Esophagus squamous epithelium (tissue), 5 donors: ENCODE measurements around the gene BRMS1. TPM values are rescaled to one million over a fixed set of nuclear protein-coding genes. Genes with fewer than 3 reads are reported as not detected.

Source experiments
- DNase-seq: peaks from one replicate; lab custom pipeline; 2025; lab: John Stamatoyannopoulos, UW
- H3K27ac ChIP-seq, 4 donors: fragments of 200-600 bp; sonication (generic); one replicate each; pipeline ENCODE4 v1.5.1; 2016 to 2019; ENCODE audit warnings: mild to moderate bottlenecking in 1 of 4
- H3K27me3 ChIP-seq, 4 donors: fragments of 200-600 bp; sonication (generic); 1 replicate in 3 of 4; 2 replicates in 1 of 4; pipeline versions ENCODE4 v1.5.1 to v1.6.0; 2017 to 2021; ENCODE audit warnings: antibody characterized with exemption in 1 of 4
- H3K36me3 ChIP-seq, 3 donors: fragments of 200-600 bp; sonication (generic); one replicate each; pipeline ENCODE4 v1.5.1; 2016 to 2019
- H3K4me1 ChIP-seq, 3 donors: fragments of 200-600 bp; sonication (generic); one replicate each; pipeline ENCODE4 v1.5.1; 2017 to 2019
- H3K4me3 ChIP-seq, 4 donors: fragments of 200-600 bp; sonication (generic); 1 replicate in 3 of 4; 2 replicates in 1 of 4; pipeline ENCODE4 v1.5.1; 2016 to 2019; ENCODE audit warnings: mild to moderate bottlenecking in 2 of 4, moderate library complexity in 1 of 4
- H3K9me3 ChIP-seq, 3 donors: fragments of 200-600 bp; sonication (generic); one replicate each; pipeline ENCODE4 v1.5.1; 2016 to 2019
- POLR2A ChIP-seq, 4 donors: fragments of 450-650 bp; IDR thresholded peaks; one replicate each; pipeline ENCODE4 v1.6.1; 2017; ENCODE audit warnings: antibody characterized with exemption in 4 of 4, mild to moderate bottlenecking in 4 of 4, moderate library complexity in 3 of 4
- WGBS, 2 donors: methylation state at CpG; one replicate each; pipeline ENCODE4 v1.1.5; 2018; 5-methylcytosine and 5-hydroxymethylcytosine counted together
- intact Hi-C: fragments of 100-400 bp; cut with DNase I; formaldehyde crosslinking; loops from one replicate; pipeline ENCODE4 v1.15.0; 2022
- total RNA-seq, 4 donors: library from RNA; depleted of rRNA; stranded (reverse); fragments of >200 nt; gene quantifications; one replicate each; pipeline ENCODE4 v1.1.0, GENCODE V29; 2016
- TF ChIP-seq, protein P1 (sequence below), 6 experiments: fragments of 450-650 bp in 4 of 6; fragments of 200-600 bp in 2 of 6; sonication (generic) in 2 of 6; IDR thresholded peaks; one replicate each; pipeline ENCODE4 v1.5.1; 2016 to 2019; ENCODE audit warnings: antibody characterized with exemption in 6 of 6, mild to moderate bottlenecking in 4 of 6, moderate library complexity in 4 of 6
- donor health status: DM: yes; HTN: yes; CAD: no.

The BRMS1 gene
- total RNA-seq, 4 donors from 2014 or later: 43.8 to 65.5 (median 56.8) TPM

- no peak for TF ChIP-seq POLR2A (IDR thresholded peaks at IDR 0.05)
- TF ChIP-seq, protein P1, sequence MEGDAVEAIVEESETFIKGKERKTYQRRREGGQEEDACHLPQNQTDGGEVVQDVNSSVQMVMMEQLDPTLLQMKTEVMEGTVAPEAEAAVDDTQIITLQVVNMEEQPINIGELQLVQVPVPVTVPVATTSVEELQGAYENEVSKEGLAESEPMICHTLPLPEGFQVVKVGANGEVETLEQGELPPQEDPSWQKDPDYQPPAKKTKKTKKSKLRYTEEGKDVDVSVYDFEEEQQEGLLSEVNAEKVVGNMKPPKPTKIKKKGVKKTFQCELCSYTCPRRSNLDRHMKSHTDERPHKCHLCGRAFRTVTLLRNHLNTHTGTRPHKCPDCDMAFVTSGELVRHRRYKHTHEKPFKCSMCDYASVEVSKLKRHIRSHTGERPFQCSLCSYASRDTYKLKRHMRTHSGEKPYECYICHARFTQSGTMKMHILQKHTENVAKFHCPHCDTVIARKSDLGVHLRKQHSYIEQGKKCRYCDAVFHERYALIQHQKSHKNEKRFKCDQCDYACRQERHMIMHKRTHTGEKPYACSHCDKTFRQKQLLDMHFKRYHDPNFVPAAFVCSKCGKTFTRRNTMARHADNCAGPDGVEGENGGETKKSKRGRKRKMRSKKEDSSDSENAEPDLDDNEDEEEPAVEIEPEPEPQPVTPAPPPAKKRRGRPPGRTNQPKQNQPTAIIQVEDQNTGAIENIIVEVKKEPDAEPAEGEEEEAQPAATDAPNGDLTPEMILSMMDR (IDR thresholded peaks at IDR 0.05): no peak
- no peak for DNase-seq
- 41 to 83% methylated on average over 2 of the region's 2 CpGs for WGBS, 2 donors
- H3K4me1 ChIP-seq: peaks cover 25 to 44% (median 26%) of the 10 kb centered on the region in 3 donors
- H3K27ac ChIP-seq: no peak overlapping the region
- H3K4me3 ChIP-seq: no peak overlapping the region
- H3K36me3 ChIP-seq: peaks cover 0 to 7% (median 0%) of the 10 kb centered on the region in 3 donors
- intact Hi-C loops: no loop called here
- no peaks in the 10 kb centered on the region for H3K9me3 ChIP-seq
- no peaks in the 10 kb centered on the region for H3K27me3 ChIP-seq
Observed at GRCh38 chr11:66349084-66349386, 4.1 kb upstream of the BRMS1 start.

DNA sequence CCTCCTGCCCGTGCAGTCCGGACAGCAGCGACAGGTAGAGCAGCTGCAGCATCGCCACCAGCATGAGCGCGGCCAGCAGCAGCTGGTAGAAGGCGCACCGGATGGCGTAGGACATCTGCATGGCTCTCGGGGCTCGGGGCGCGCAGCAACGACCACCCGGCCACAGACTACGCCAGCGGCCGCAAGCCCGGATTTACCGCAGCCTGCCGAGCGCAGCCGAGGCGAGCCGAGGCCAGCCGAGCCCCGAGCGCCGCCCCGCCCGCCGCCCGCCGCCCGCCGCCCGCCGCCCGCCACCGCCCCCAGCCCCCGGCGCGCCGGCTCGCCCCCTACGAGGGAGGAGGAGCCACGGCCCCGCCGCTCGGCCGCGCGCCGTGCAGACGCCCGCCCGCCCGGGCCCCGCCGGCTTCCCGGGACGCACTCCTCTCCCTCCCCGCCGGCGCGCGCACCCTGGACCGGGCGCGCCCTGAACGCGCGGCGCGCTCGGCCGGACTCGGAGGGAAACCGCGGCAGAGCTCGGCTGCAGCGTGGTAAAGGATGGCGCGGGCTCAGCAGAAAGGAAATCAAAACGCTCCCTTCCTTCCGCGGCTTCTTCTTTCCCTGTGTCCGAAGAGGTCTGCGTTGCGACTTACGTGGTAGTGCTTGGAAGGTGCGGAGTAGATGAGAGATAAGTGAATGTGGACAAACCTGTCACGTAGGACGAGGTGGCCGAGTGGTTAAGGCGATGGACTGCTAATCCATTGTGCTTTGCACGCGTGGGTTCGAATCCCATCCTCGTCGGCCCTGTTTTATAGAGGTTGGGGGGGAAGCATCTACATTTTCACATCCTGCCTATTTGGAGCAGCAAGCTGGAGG, 2.7 kb upstream of the BRMS1 start, which contains the start of gene B4GAT1:
B4GAT1 (minus strand) TSS at position 205 of the 852 bp plus-strand sequence; CDS start at position 121, 84 bp downstream.
- 1% methylated on average over 16 of the region's 101 CpGs for WGBS, 2 donors

GRCh38 chr11:66346476-66347424, 1.8 kb upstream of the BRMS1 start:
- TF ChIP-seq, protein P1 (IDR thresholded peaks at IDR 0.05): no peak
- TF ChIP-seq POLR2A (IDR thresholded peaks at IDR 0.05): no peak
- DNase-seq: no peak
- WGBS, 2 donors: 55 to 65% methylated on average over 4 to 7 of the region's 68 CpGs
- Histone ChIP-seq H3K9me3 (no peaks in the 10 kb centered on the region), H3K4me3 (peak overlapping the region; percentile 78 to 92 (median 81)), H3K27me3 (no peaks in the 10 kb centered on the region), H3K4me1 (peaks cover 34 to 57% (median 35%) of the 10 kb centered on the region in 3 donors), H3K27ac (peak overlapping the region; percentile 79 to 96 (median 92)), H3K36me3 (peaks cover 0 to 14% (median 6%) of the 10 kb centered on the region in 3 donors)
- intact Hi-C loops: no loop called here

More for the DNA sequence above, 2.7 kb upstream of the BRMS1 start, which contains the start of gene B4GAT1:
- peaks cover 0 to 5% (median 0%) of the 10 kb centered on the region in 3 donors for H3K36me3 ChIP-seq
- peaks cover 34 to 57% (median 35%) of the 10 kb centered on the region in 3 donors for H3K4me1 ChIP-seq
- H3K27me3 ChIP-seq: no peaks in the 10 kb centered on the region
- H3K9me3 ChIP-seq: no peaks in the 10 kb centered on the region
- H3K4me3 ChIP-seq: peak within 1 kb of the TSS; percentile 78 to 92 (median 81)
- peak within 1 kb of the TSS; percentile 79 to 96 (median 93) for H3K27ac ChIP-seq
- no peak for DNase-seq
- TF ChIP-seq POLR2A (IDR thresholded peaks at IDR 0.05): peak in 2 of 4 donors; percentile 40 to 46
- TF ChIP-seq, protein P1 (IDR thresholded peaks at IDR 0.05): peak in 1 of 6 experiments; percentile 4
- intact Hi-C loops: no loop called here

DNA sequence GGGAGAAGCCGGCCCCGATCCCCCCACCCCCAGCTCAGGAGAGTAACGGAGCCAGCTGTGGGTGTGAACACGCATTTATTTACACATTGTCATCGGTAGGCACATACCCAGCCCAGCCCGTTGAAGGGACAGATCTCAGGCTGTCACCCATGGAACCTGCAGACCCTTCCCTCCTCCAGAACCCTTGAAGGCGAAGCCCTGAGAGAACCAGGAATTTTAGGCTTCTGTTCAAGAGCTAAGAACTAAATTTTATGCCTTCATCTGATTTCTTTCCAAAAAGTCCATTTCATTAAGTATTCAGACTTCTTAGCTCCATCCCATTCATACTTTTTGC, 379 bp upstream of the BRMS1 start:
- Histone ChIP-seq H3K36me3 (peaks cover 0 to 29% (median 20%) of the 10 kb centered on the region in 3 donors), H3K4me3 (peak overlapping the region; percentile 67 to 83 (median 78)), H3K27ac (peak overlapping the region; percentile 79 to 96 (median 83)), H3K9me3 (no peaks in the 10 kb centered on the region), H3K4me1 (peaks cover 34 to 57% (median 35%) of the 10 kb centered on the region in 3 donors), H3K27me3 (no peaks in the 10 kb centered on the region)
- TF ChIP-seq, protein P1 (IDR thresholded peaks at IDR 0.05): no peak
- no peak for TF ChIP-seq POLR2A (IDR thresholded peaks at IDR 0.05)
- intact Hi-C loops: no loop called here
- no peak for DNase-seq
- WGBS, 2 donors: 3 to 8% methylated on average over 4 of the region's 7 CpGs
